ELF-1 (cell line): ENCODE results near the gene PDZD8.

Experiments
- DNase-seq: peaks from one replicate; pipeline ENCODE4 v3.0.0-alpha.2; 2016; ENCODE audit warnings: low read depth, low spot score

Gene PDZD8

DNA sequence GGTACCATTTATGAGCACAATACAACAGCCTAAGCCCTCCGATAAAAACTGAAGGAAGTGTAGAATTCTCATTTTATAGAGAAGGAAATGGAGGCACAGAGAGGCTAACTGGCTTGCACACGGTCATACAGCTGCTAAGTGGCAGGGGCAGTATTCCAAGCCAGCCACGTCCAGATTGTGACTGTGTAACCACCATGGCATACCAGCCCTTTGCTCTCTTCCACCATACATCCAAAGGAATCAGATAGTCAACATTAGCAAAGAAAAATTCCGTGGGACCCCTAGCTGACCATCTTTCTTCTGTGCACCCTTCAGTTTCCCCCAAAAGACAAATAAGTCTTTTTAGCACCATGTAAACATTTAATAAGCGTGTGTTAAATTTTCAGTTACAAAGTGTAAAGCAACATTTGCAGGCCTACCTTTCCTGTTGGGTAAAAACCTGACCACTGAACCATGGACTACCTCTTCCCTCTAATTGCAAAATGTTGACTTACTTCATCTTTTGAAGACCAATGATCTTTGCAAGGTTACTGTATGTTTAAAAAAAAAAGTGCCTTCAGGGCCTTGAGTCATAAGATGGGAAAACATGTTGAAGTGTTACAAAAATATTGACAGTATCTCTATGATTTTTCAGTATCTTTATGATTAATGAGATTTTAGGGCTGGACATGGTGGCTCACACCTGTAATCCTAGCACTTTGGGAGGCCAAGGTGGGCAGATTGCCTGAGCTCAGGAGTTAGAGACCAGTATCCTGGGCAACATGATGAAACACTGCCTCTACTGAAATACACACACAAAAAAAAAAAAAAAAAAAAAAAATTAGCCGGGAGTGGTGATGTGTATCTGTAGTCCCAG, 24.3 kb upstream of the PDZD8 start:
- no peak for DNase-seq

DNA sequence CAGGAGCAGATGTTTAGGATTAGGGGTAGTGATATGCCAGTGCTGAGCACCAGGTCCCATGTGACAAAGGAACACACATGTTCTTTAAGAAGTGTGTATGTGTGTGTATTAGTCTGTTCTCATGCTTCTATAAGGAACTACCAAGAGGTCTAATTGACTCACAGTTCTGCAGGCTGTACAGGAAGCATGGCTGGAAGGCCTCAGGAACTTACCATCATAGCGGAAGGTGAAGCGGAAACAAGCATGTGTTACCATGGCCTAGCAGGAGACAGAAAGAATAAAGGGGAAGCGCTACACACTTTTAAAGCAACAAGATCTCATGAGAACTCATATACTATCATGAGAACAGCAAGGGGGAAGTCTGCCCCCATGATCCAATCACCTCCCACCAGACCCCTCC, 22.8 kb upstream of the PDZD8 start:
- no peak for DNase-seq

- peak; percentile 8 for DNase-seq
These were observed 16.4 kb upstream of the PDZD8 start for GRCh38 chr10:117391436-117392205.

DNA sequence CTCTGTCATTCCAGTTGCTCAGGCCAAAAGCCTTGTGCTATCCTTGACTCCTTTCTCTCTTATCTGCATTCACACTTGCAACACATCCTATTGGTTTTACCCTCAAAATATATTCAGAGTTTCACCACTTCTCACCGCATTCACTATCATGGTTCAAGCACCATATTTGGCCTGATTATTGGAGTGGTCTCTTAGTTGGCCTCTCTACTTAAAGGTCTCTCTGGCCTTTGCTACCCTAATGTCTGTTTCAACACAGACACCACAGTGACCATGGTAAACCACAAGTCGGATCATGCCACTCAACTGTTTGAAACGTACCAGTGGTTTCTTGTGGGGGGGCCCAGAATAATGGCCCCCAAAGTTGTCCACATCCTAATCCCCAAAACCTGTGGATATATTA, 15.2 kb upstream of the PDZD8 start:
- DNase-seq: no peak

- no peak for DNase-seq
These were observed 11.6 kb upstream of the PDZD8 start for GRCh38 chr10:117386805-117387204.

GRCh38 chr10:117382861-117383260, 7.6 kb upstream of the PDZD8 start:
- DNase-seq: no peak

- peak; percentile 43 for DNase-seq
These were observed 507 bp downstream of the PDZD8 start for GRCh38 chr10:117374506-117375359.

DNA sequence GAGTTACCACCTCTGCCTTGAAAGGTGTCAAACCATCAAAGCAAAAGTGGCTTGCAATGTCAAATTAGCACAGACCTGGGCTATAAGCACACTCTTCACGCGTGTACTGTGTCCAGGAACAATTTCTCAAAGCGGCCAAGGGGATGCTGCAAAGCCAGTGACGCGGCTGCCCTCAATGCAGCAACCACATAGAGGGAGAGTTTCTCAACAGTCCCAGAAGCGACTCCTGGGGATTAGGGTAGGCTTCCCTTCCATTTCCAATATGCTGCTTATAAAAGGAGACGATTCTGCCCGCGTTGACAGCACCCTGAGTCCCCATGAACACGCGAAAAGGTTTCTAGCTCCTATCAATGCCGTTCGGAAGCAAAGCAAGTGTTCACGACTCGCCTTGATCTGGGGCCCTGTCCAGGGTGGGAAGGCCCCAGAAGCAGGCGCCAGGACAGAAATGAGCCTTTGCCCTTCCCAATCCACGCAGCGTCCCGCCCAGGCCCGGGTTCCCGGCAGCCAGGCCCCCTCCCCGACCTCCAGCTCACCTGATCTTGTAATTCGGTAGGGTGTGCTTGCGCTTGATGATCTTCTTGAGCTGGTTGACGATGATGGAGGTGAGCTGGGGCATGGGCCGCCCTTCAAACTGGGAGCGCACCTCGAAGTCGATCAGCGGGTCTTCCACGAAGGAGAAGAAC, 1.3 kb downstream of the PDZD8 start:
- DNase-seq: peak; percentile 41

GRCh38 chr10:117370205-117370604, 5.0 kb downstream of the PDZD8 start:
- no peak for DNase-seq

- no peak for DNase-seq
These were observed 7.5 kb downstream of the PDZD8 start for GRCh38 chr10:117367718-117368117.

DNA sequence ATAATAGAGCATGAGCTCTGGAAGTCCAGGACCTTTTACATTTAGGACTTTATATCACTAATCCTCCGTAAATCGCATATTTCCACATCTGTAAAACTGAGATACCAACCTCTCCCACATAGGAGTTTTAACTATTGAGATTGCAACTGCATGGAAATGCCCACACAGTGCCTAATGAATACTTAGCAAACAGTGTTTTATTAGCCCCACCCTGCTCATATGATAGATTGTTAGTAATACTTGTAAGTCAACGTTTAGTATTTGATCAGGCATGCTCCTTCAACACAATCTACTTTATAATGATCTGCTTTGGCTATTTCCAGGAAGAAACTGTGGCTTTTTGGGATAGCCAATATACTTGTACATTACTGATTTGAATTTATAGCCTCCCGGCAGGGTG, 8.5 kb downstream of the PDZD8 start:
- DNase-seq: no peak

- no peak for DNase-seq
These were observed 9.6 kb downstream of the PDZD8 start for GRCh38 chr10:117365612-117366011.

DNA sequence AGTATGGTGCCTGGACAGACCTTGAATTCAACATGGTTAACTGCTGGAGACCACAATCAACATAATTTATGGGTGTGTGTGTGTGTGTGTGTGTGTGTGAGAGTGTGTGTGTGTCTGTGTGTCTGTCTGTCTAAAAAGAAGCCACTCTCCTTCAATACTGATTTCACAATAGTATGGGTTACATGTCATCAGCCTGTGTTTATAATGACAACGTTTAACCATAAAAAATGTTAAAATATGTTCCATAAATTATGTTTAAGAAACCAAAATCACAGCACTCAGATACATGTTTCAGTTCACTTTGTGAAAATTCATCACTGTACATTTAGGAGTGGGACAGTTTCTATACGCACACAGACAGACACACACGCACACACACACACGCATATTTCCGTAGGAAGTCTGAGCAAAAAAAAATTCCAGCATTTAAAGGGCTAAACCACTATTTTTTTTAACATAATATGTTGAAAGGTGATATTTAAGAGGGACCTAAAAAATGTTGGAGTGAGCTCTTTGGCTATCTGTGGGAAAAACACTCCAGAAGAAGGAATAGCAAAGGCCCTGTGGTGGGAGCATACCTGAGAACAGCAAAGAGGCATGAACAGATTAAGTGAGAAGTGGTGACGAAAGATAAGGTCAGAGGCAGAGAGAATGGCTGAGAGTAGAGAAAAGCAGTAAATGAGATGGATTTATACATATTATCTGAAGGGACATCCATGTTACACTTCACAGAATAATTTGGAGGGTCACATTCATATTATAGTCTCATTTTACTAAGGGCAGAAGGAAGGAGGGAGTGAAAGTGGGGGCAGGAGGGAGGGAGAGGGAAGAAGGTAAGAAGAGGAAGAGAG, 10.9 kb downstream of the PDZD8 start:
- no peak for DNase-seq

DNA sequence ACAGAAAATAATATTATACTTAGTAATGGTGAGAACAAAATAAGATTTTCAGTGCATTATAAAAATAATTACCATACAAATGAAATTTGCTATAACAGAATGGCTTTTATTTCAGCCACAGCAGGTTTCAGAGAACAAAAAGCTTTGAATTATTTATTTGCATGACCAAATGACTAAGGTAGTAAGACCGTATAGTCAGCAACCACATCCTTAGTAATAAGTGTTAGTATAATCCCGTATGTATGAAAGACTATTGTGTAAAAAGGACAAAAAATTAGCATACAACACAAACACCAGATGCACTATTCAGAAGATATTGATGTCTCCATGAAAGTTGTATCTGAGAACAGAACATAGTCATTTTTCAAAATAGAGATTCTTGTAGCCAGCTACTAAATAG, 12.2 kb downstream of the PDZD8 start:
- no peak for DNase-seq

DNA sequence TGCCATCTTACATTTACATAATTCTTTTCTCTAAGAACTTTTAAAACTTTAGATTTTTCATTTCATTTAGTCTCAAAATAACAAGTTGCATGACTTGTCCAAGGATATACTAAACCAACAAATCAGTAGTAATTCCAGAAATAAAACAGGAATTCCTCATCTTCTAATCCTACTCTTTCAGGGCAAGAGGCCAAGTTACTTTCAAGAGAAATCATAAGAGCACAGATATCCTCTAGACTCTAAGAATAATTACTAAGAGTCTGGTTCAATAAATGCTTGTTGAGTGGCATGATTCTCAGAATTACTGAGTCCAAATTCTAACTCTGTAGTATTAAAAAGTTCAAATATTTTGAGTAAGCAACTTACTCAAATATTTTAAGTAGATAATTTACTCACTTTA, 12.9 kb downstream of the PDZD8 start:
- DNase-seq: no peak

DNA sequence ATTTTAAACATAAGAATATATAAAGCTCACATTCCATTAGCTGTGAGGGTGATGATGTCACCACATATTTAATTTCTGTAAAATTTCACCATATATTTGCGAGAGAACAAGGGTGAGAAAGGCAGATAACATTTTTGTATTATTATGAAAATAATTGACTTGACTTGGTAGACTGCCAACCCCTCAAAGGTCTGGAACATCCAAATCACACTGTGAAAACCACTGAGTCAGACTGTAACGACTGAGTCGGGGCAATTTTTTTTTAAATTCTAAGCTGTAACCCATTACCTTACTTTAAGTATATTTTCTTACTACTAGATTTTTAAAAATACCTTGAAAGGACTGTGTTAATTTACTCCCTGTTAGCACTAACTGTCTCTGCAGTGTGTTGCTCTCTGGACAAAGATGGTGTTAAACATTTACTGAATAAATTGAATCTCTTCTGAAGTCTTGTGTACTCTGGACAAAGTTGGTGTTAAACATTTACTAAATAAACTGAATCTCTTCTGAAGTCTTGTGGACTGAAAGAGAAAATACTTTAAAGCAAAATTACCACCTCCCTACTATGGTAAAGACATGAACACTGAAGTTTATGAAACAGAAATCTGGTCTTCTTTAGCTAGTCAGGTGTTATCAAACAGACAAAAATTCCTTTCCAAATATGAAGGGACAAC, 14.1 kb downstream of the PDZD8 start:
- no peak for DNase-seq

GRCh38 chr10:117360016-117360415, 15.2 kb downstream of the PDZD8 start:
- DNase-seq: no peak

- no peak for DNase-seq
These were observed 20.2 kb downstream of the PDZD8 start for GRCh38 chr10:117355072-117355471.

- DNase-seq: no peak
These were observed 21.6 kb downstream of the PDZD8 start for GRCh38 chr10:117353684-117354083.

DNA sequence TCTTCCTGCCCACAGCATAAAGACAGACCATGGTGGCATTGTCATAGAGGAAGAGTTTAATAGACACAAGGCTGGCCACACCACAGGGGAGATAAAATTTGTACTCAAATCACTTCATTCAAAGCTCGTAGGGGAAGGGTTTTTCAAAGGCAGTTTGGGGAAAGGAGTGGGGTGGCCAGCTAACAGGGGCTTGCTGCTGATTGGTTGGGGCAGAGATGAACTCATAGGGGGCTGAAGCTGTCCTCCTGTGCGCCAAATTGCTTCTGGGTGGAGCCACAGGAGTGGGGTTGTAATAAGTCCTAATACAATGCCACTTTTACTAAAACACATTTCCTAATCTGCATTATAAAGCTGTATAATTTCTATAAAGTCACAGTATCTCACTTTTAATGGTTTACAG, 22.5 kb downstream of the PDZD8 start:
- no peak for DNase-seq
